HG03139 (cell line): ENCODE measurements around the gene SCD5.
A peak's percentile ranks its signal among the peaks of the same experiment; 100 is the strongest.

Source experiments
- ATAC-seq: cut with Tn5 transposase; IDR thresholded peaks from one replicate; pipeline ENCODE4 v1.9.1; 2021; ENCODE audit not compliant: unreplicated experiment

Gene SCD5

GRCh38 chr4:82797405-82798111 is 1.0 kb downstream of the SCD5 start:
- no peak for ATAC-seq

DNA sequence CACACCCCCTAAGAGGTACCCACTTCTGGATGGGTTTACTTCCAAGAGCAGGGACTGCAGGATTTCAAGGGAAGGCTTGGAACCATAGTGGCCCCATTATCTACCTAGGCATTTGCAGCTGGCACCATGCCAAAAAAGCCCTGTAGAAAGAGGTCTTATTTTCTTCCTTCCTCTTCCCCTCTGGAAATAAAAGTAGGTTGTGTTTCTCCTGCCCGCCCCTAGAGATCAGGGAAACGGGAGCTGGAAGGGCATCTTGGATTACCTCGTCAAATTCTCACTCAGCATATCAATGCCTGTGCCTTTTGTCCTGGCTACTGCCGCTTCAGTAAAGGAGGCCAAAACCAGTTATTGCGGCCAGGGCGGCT is 1.6 kb downstream of the SCD5 start:
- no peak for ATAC-seq

- no peak for ATAC-seq
Observed at GRCh38 chr4:82792912-82793649, 5.5 kb downstream of the SCD5 start.

DNA sequence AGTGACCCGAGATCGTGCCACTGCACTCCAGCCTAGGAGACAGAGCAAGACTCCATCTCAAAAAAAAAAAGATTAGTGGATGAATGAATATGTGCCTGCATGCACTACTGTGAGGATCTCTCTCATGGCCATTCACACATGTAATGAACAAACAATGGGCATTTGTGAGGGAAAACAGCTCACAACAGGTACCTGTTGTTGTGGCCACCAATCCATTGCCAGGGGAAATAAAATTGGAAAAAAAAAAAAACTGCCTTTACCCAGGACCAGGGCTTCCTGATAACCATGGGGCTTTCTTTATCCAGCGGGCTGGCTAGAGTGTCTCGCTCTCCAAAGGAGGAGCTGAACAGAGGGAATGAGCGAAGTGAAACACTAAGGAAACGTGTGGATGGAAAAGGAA is 7.4 kb downstream of the SCD5 start:
- no peak for ATAC-seq

DNA sequence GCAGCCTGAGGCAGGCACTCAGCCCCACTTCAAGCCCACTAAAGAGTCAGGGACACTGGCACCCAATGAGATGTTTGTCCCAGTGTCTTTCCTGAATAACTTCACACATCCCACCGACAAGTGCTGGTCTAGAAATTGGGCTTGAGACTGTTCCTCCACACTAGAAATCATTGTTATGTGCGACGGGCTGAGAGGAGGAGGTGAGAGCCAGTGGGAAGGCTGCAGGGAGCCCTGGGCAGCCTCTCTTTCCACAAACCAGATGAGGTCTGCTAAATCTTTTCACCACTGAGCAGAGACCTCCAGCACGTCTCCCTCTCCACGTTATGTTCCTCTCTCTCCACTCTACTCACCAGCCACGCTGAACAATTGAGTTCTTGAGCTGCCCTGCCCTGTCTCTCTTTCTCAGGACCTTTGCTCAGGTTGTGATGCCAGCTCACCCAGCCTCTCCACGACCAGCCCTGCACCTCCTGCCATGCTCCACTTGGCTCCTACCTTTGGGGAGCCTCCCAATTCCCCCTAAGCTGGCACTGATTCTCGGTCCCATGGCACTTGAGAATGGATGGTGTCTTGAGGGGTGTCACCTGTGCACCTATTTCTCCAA is 8.4 kb downstream of the SCD5 start:
- ATAC-seq: no peak

GRCh38 chr4:82789025-82789776 is 9.4 kb downstream of the SCD5 start:
- ATAC-seq: no peak

DNA sequence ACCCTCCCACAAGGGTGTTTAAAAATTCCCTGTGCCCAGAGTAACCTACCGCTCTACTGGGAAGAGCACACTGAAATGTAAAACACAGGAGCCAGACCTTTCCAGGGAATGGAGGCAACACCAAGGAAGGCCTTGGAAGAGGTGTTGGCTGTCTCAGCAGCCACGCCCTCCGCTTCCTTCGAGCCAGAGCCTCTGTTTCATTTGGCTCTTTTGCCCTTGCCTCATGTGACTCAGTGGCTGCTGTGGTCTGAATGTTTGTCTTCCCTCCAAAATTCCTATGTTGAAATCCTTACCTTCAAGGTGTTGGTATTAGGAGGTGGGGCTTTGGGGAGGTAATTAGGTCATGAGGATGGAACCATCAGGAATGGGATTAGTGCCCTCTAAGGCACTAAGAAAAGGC is 11.3 kb downstream of the SCD5 start:
- no peak for ATAC-seq

- no peak for ATAC-seq
Observed at GRCh38 chr4:82786828-82787227, 11.8 kb downstream of the SCD5 start.

DNA sequence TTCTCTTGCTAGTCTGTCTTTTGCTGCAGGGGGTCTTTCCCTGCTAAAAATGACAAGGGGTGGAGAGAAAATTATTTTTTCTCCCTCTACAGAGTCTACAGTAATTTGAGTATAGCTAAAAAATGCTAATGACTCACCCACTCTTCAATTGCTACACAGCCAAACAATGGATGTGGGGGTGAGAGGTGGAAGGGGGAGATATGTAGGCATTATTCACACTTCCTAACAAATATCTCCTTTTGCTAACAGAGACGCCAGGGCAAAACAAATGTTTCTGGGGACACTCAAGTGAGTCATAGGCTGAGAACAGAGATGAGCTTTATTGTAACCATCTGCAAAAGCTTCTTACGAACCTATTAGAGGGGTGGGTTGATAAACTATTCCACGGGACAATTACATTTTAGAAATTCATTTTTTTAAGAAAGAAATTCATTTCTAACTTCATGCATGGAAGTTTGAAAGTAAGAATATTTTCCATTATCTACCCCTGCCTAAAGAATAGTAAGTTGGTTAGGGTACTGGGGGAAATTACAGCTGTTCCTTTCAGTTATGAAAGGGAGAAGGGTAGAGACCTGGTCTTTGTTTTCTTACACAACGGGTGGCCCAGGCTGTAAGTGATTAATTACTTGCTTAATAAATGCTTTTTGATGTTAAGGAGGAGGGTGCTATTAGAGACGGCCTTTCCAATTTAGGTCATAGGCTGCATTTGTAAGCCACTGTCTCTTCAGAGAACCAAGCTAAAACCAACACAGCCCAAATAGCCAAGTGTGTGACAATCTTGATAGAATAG is 12.8 kb downstream of the SCD5 start:
- no peak for ATAC-seq

DNA sequence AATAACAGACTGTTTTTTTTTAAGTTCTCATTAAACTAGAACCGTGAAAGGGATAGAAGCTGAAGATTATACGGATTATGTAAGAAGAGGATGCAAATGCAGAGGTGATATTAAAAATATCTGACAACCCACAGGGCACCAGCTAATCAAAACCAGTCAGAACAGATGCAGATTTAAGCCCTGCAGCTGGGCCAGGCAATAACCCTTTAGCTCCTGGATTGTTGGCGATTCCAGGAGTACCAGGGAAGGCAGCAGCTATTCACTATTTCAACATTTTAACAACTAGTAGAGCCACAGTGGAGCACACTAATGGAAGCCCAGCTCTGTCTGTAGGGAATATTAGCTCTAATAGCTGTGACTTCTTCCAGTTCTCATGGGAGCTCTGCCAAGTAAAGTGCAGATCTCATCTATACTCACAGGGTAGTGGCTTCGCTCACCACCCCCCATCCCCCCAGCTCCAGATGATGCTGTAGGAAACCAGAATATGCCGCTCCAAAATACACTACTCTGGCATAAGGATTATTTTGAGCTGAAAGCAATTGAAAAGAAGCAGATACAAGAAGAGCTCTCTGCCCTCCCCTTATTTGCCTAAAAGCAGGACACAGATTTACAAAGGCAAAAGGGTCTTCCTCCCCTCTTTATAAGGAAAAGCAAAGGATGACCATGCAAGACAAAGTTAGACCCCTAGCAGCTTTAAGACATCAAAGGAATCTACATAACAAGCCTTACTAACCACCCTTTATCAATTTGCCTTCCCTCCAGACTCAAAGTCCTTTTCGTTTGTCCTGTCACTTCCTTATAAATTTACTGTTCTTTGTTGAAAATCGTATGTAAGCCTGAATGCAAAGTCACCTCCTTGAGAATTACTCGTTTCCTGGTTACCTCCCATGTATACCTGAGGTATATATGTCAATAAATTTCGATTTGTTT is 13.7 kb downstream of the SCD5 start:
- ATAC-seq: no peak

DNA sequence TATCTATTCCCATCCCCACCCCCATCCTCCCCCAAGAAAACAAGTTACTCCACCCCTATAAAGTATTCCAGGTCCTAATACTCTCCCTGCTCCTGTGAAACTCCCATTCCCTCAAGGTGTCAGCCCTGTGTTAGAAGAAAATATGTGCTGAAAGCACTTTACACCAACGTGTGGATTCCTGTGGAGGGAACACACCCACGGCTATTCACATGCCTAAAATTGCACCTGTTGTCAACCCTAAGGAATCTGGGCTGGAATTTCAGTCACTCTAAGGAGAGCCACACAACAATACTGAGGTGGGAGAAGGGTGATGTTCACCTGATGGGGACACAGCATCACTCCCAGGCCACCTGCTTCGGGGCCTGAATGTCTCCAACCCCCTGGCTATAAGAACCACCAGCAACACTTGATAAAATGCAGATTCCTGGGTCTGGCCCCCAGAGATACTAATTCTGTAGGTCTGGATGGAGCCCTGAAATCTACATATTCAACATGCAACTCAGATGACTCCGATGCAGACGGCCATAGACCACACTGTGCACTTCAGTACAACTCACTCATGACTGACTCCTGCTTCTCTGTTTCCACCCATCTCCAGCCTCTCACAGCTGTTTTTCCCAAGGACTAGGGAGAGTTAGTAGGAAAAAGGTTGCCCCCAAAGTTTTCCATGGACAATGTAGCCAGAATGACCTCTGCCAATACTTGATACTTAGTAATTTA is 15.8 kb downstream of the SCD5 start:
- ATAC-seq: no peak

DNA sequence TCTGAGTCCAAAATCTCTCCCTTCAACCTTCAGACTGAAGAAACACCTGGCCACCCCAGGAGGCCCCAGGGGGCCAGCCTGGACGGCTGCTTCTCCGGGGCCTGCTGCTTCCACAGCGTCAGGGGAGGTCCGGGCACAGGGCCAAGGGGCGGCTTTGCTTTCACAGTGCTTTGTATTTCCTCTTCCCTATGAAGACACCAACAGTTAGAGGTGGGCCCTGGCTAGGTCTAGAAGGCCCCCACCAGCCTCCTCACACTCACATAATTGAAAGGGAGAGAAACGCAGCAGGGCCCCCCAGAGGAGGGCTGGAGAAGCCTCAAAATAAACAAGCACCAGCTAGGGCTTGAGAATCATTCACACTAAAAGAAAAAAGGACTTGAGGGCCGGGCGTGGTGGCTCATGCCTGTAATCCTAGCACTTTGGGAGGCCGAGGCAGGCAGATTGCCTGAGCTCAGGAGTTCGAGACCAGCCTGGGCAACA is 17.8 kb downstream of the SCD5 start:
- ATAC-seq: peak; percentile 86

GRCh38 chr4:82780170-82780751 is 18.3 kb downstream of the SCD5 start:
- ATAC-seq: no peak

- no peak for ATAC-seq
Observed at GRCh38 chr4:82779032-82779431, 19.6 kb downstream of the SCD5 start.

- no peak for ATAC-seq
Observed at GRCh38 chr4:82777857-82778525, 20.6 kb downstream of the SCD5 start.

GRCh38 chr4:82776925-82777542 is 21.6 kb downstream of the SCD5 start:
- no peak for ATAC-seq

- ATAC-seq: no peak
Observed at GRCh38 chr4:82775243-82775642, 23.4 kb downstream of the SCD5 start.
